Activated CD4-positive, CD25-positive, alpha-beta regulatory T cell treated with anti-CD3 and anti-CD28 coated beads, Interleukin-2, amount 50 U/mL, for 16 hours (primary cell): Measurements from ENCODE around the gene MYG1.
"Not testable (repeated sequence)": the region's sequence is repeated elsewhere in the genome, so short reads cannot be mapped to it uniquely, and the experiment has no call there.

Experiments
- DNase-seq: peaks from one replicate; pipeline ENCODE4 v3.0.0-alpha.2; 2020; ENCODE audit warnings: low read depth, low spot score

Gene MYG1

DNA sequence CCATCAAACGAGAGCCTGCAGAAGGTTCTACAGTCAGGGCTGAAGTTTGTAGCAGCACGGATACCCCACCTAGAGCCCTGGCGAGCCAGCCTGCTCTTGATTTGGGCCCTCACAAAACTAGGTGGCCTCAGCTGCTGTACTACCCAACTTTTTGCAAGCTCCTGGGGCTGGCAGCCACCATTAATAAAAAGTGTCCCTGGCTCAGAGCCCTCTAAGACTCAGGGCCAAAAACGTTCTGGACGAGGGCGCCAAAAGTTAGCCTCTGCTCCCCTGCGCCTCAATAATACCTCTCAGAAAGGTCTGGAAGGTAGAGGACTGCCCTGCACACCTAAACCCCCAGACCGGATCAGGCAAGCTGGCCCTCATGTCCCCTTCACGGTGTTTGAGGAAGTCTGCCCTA is 13.0 kb upstream of the MYG1 start:
- no peak for DNase-seq

DNA sequence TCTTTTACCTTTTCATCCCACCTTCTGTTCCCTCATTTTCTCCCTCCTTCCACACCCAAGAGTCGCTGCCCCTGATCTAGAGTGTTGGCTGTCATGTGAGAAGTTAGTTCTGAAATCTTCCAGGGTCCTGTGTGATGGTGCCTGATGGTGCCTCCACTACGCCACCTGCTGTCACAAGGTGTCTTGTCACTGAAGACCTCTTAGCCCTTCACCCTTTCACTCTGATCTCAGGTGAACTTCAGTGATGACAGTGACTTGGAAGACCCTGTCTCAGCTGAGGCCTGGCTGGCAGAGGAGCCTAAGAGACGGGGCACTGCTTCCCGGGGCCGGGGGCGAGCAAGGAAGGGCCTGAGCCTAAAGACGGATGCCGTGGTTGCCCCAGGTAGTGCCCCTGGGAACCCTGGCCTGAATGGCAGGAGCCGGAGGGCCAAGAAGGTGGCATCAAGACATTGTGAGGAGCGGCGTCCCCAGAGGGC is 11.7 kb upstream of the MYG1 start:
- DNase-seq = peak; percentile 45

DNA sequence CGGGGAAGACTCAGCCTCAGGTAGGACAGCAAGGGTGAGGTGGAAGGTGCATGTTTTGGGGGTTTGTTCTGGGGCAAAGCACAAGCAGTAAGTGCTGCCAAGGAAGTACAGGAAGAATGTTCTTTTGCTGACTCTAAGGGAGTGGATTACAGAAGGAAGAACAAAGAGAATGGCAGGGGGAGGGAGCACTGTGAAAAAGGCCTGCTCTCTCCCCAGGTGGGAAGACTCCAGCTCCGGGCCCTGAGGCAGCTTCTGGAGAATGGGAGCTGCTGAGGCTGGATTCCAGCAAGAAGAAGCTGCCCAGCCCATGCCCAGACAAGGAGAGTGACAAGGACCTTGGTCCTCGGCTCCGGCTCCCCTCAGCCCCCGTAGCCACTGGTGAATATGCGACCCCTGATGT is 11.2 kb upstream of the MYG1 start:
- DNase-seq = no peak

DNA sequence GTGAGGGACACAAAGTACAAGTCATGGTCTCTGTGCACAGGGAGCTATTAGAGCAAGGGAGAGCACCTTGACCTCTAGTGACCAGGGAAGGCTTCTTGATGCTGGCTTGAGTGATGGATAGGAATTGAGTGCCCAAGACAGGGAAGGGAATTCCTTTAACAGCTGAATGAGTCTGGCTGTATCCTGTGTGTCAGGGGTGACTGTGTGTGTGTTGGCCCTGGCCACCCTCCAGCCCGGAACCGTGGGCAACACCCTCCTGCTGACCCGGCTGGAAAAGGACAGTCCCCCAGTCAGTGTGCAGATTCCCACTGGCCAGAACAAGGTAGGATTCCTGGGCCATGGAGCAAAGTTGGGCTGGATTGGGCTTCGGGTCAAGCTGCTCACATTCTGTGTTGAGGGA is 9.6 kb upstream of the MYG1 start:
- no peak for DNase-seq

DNA sequence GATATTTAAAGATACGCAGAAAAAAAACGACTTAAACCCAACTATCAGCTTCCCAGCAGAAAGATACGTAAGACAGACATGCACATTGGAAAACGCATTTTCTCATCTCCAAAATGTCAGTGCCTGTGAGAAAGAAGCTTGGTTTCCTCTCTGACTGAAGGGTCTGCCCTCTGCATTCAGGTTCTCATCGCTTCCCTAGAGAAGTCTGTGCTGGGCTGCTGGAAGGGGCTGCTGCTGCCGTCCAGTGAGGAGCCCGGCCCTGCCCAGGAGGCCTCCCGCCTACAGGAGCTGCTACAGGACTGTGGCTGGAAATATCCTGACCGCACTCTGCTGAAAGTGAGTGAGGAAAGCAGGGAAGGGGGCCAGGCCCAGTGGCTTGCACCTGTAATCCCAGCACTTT is 8.8 kb upstream of the MYG1 start:
- no peak for DNase-seq

DNA sequence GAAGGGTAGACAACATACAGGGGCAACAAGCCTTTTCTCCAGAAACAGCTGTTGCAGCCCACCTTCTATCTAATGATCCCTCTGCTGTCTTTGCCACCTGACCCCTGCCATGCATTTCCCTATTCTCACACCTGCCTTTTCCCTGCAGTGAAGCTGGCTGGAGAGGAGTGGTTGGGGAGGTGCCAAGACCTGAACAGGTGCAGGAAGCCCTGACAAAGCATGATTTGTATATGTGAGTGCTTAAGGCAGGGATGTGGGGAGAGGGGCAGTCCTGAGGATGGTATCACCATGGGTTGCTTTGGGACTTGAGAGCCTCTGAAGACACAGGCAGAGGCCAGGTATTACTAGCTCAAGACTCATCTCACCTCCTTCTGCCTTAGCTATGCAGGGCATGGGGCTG is 7.1 kb upstream of the MYG1 start:
- no peak for DNase-seq

DNA sequence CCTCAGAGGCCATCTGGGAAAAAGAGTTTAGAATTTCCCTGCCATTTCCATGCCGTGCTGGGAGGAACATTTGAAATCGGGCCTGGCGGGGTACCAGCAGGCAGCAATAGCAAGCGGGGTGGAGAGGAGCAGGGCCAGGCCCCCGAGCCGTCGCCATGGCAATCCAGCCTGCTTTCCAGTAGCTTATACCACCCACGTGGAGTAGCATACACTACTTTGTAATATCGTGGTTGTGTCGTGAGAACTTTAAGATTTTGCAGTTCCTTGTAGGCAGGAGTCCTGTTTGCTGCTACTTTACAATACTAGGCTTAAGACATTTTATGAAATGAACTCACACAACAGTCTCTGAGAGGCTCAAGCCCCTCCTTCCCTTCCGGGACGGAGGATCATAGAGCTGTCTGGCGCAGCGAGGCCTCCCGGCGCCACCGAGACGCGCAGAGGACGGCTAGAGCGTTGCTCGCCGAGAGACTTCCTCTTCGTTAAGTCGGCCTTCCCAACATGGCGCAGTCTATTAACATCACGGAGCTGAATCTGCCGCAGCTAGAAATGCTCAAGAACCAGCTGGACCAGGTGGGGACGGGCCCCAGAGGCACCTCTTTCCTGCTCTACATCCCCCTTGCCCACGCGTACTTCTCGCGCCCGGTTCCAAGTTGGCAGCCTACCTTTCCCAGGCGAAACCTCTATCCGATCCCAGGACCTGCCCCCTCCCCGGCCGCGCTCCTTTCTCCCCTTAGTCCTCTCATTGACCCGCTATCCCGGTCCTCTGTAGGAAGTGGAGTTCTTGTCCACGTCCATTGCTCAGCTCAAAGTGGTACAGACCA is 4.2 kb upstream of the MYG1 start, which contains the start of gene PFDN5:
Gene PFDN5, plus strand, starts transcription at position 473 of the 821 bp plus-strand sequence. Its CDS starts 26 bp downstream, at position 499.
- peak; percentile 82 for DNase-seq

DNA sequence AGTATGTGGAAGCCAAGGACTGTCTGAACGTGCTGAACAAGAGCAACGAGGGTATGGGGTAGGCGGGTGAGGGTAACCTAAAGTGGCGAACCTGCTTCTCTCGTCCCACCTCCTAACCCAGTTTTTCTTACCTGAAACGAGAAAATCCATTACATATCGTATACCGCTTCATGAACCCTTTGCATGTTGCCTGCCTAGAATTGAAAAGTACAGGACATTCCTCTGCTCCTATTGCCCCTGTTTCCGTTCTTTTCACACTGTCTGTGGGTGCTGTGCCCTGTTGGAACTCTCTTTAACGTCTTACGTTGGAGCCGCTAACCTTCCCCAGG is 3.6 kb upstream of the MYG1 start:
- DNase-seq = no peak

DNA sequence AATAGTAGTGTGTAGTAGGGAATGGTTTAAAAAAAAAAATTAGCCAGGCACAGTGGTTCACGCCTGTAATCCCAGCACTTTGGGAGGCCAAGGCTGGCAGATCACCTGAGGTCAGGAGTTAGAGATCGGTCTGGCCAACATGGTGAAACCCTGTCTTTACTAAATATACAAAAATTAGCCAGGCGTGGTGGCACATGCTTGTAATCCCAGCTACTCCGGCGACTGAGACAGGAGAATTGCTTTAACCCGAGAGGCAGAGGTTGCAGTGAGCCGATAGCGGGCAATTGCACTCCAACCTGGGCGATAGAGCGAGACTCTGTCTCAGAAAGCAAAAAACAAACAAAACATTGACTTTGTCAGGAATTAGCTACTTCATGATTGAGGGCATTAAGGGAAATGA is 2.4 kb upstream of the MYG1 start:
- DNase-seq = not testable (repeated sequence)

DNA sequence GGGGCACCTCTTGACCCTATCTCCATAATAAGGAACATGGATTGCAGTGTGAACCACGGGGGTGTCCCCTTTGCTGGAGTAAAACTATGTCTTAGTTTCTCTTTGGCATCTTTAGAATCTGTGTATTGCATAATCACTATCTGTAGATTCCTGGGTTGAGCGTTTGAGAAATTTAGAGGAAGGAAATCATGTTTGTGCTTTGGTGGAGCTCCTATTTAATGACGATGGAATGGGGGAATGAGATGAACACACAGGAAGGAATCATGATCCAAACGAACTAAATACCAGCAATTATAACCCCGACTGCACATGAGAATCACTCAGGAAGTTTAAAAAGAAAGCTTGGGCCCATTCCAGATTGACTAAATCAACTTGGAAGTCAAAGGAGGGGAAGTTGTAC is 1.3 kb upstream of the MYG1 start:
- DNase-seq = no peak

DNA sequence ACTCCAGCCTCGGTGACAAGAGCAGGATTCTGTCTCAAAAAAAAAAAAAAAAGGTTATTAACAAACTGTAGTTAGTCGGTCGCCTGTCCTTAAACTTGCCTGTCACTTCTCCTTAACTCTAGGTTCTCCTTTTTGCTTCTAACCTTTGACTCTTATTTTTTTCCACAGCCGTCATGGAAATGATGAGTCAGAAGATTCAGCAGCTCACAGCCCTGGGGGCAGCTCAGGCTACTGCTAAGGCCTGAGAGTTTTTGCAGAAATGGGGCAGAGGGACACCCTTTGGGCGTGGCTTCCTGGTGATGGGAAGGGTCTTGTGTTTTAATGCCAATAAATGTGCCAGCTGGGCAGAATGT is 418 bp upstream of the MYG1 start:
- DNase-seq = no peak

DNA sequence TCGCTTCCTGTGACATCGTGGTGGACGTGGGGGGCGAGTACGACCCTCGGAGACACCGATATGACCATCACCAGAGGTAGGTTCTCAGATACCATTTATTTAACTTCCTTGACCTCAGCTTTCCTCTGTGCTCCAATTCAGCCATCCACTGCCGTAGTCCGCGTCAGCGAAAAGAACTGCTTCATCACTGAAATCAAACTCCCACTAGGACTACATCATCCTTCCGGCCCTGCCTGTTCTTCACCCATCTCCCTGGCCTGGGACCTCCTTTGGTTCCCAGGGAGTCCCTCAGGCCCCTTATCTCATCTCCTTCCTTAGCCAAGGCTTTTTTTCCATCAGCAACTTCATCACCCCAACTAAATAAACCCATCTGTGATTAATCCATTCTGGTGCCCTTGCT is 692 bp downstream of the MYG1 start:
- DNase-seq = no peak

DNA sequence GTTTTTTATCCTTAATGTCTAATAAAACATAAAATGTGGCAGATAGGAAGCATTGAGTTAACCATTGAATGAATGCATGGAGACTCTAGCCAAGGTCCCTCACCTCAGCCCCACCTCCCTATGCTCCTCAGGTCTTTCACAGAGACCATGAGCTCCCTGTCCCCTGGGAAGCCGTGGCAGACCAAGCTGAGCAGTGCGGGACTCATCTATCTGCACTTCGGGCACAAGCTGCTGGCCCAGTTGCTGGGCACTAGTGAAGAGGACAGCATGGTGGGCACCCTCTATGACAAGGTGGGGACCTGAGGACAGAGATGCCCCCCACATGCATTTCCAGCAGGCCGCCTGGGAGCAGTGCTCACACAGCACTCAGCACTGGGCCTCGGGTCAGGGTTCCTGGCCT is 3.4 kb downstream of the MYG1 start:
- DNase-seq = no peak

DNA sequence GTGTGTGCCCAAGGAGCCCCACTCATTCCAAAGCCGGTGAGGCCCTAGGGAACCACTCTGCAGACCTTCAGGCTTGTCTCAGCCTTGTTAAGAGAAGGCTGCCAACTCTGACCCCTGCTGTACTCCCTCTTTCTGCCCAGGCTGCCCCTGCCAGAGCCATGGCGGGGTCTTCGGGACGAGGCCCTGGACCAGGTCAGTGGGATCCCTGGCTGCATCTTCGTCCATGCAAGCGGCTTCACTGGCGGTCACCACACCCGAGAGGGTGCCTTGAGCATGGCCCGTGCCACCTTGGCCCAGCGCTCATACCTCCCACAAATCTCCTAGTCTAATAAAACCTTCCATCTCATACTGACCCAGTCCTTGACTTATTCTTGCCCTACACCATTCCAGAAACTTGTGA is 7.3 kb downstream of the MYG1 start:
- DNase-seq = no peak

DNA sequence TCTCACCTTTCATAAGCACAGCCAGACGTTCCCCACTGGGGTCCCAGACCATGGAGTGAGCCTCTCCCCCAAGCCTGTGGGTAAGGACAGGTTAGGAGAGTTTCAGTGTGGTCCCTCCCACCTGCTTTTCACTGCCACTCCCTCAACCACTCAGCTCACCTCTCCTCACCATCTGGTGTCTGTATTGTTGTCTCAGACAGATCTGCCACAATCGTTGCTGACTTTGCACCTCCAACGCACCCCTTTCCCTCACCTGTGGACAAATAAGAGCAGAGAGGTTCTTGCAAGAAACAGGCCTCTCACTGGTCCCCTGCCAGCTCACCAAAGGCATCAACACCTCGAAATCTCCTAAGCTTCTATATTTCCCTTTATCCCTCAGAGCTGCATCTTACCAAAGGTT is 8.8 kb downstream of the MYG1 start:
- DNase-seq = no peak

DNA sequence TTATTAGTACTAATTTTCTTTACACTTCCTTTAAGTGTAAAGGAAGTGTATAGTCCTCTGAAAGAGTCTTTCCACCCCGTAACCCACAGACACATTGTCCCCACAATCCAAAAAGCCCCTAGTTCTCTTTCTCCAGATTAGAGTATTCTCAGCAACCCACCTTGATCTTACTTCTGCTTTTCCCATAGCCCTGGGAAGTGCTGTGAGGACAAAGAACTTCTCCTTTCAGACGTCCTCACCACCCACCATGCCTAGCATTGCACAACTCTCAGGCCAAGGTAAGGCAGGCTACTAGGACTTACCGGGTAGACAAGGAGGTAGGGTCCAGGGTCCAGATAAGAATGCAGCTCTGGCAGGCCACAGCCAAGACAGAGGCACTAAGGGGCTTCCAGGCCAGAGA is 14.5 kb downstream of the MYG1 start:
- DNase-seq = no peak

DNA sequence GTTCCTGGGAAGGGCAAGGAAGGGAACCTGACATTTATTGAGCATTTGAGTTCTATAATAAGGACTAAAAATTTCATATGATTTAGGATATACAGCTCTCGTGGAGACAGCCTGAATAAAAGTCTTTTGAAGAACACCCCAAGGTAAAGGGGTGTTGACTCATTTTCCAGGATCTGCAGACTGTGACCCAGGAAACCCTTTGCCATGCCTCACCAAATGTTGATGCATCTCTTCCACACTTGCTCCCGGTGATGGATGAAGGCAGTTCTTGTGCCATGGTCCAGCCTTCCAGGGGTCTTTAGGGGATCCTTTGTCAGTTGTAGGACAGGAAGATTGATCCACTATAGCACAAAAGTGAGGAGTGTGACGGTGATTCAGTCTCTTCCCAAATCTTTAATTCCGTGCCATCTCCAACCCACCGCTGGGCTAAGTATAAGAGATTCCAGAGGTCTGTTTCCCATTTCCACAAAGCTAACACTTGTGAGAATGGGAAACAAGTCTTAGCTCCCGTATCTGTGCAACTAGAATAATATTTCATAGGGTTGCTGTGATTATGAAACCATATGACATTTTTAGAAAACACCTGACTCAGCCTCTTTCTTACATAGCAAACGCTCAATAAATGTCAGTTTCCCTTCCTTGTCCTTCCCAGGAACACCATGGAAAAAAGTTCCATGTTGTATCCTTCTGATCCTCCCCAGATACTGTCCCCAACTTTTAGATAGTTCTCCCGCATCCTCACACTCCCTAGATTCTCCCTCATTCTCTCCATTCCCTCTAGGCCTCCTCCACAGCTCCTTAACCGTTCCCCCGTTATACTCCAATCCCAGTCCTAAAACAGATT is 21.1 kb downstream of the MYG1 start:
- no peak for DNase-seq

DNA sequence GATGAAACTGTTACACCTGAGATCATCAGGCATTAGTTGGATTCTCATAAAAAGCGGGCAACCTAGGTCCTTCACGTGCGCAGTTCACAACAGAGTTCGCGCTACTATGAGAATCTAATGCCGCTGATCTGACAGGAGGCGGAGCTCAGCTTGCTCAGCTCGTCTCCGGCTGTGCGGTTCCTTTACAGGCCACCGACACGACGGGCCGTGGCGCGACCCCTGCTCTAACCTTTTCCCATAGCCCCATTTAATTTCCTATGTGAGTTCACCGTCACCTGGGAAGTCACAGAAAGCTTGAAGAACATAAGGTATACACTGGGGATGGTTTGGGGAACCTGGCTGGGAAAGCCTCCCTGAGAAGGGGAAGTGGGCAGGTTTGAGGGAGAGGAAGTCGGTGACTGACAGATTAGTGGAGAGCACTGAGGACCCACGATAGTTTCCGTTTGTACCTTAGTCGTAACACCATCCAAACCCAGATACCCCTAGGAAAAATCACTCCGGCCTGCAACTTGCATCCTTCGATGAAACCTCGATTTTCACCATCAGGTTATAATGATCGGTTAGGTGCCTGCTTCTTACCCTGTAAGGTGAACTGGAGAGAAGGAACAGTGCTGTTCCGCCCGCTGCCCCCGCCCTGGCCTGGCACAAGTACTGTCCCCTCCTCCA is 24.8 kb downstream of the MYG1 start:
- no peak for DNase-seq

DNA sequence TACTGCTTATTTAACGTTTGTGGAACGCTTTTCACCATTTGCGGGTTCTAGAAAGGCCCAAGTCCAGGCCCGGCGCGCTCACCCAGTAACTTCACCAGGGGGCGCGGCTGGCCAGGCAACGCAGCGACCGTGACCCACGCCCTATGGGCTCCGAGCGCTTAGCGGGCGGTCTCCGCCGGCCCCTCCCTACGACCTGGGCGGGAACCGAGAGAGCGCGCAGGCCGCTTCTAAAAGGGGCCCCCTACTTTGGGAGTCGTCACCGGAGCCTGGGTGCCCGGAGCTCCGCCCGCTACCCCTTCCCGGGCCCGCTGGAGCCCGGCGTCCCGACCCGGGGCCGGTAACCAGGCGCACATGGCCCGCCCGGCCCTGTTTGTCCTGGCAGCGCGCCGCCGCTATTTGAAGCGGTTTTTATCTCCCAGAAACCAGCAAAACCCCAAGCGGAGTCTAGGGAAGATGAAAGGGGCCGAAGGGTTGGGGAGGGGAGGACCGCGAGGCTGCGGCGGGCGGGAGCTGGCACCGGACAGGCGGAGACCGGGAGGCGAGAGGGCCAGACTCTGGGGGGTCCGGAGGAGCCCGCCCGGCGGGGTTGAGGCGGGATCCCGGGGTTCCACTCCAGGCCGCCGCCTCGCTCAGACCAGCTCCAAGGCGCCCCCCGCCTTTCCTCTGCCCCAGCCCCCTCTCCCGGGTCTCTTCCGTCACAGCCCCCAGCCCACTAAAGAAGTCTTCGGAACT is 25.4 kb downstream of the MYG1 start:
- peak; percentile 71 for DNase-seq

DNA sequence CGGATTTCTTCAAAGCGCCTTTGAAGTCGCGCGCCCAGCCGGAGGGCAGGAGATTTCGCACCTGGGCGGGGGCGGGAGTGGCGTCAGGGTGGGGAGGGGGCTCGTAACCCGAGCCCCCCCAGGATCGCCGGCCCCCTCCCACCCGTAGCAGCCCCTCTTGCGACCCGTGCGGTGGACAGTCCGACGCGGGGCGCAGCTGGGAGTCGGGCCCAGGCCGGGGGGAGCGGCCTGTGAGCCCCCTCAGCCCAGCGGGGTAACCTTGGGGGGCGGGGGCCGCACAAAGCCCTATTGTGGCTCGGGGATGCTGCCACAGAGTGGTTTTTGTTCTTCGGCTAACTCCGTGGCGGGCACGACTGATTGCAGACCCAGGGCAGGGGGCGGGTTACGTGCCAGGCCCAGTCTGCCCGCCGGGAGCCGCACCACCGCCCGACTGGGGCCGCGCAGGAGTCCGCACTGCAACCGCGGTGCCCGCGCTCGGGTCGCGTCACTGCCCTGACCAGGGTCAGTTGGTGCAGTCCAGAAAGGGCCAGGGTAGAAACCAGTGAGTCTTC is 26.1 kb downstream of the MYG1 start:
- no peak for DNase-seq

DNA sequence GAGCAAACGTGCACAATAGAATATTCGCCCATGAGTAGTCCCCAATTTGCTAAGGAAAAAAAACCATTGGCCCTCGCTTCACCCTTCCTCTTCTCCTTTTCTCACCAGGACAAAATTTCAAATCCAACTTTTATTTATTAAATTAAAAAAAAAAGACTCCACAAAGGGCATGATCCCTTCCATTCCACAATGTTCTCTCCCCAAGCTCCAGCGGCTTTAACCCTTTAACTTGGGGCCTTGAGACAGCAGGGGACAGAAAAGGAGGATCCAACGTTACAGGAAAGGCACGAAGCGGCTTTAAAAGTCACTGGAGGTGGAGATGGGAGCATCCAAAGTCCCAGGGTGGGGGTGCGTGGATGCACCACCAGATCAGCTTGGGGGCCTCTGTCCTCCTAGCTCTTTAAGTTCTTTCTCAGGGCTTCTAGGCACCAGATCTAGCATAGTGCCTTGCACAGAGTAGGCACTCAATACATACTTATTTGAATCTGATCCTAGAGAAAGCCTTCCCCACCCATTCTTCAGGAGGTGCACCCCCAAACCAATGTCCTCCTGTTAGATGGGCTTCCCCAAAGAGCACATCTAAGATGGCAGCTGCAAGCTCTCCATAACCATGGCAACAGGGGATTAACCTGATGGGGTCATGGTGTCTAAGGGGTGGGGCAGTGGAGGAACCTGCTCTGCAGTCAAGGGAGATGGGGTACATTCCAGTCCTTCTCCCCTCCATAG is 27.1 kb downstream of the MYG1 start:
- no peak for DNase-seq
